Mesendoderm (in vitro differentiated cells): Measurements from ENCODE around the gene NUMB.

ENCODE experiments used
- DNase-seq: peaks from one replicate; pipeline ENCODE4 v3.0.0; 2013
- H2AK5ac ChIP-seq: 2 replicates; pipeline ENCODE4 v1.6.1; 2013; ENCODE audit warnings: low read length, inconsistent platforms
- H2BK120ac ChIP-seq: 2 replicates; pipeline ENCODE4 v1.6.1; 2013; ENCODE audit warnings: low read depth, mild to moderate bottlenecking, low read length, moderate library complexity, mixed read lengths
- H2BK15ac ChIP-seq: replicated peaks from 2 replicates; pipeline ENCODE4 v1.6.1; 2013; ENCODE audit warnings: low read depth, mild to moderate bottlenecking, moderate library complexity
- H2BK5ac ChIP-seq: 2 replicates; pipeline ENCODE4 v1.6.1; 2013; ENCODE audit warnings: low read length, inconsistent platforms
- H3K18ac ChIP-seq: 2 replicates; pipeline ENCODE4 v1.6.1; 2013; ENCODE audit warnings: mild to moderate bottlenecking, low read length, mixed read lengths
- H3K23ac ChIP-seq: one replicate; pipeline ENCODE4 v1.6.1; 2013; ENCODE audit warnings: low read length
- H3K27ac ChIP-seq: 2 replicates; pipeline ENCODE4 v1.5.1; 2013; ENCODE audit warnings: low read depth, mild to moderate bottlenecking, inconsistent platforms, low read length, moderate library complexity
- H3K27me3 ChIP-seq: 2 replicates; pipeline ENCODE4 v1.6.1; 2013; ENCODE audit warnings: low read length, control low read depth, mild to moderate bottlenecking, inconsistent platforms; ENCODE audit not compliant: insufficient read depth, poor library complexity
- H3K36me3 ChIP-seq: 2 replicates; pipeline ENCODE4 v1.6.1; 2013; ENCODE audit warnings: low read length, inconsistent platforms; ENCODE audit not compliant: control insufficient read depth, insufficient read depth
- H3K4ac ChIP-seq: one replicate; pipeline ENCODE4 v1.6.1; 2013; ENCODE audit warnings: low read depth, mild to moderate bottlenecking, low read length, moderate library complexity
- H3K4me1 ChIP-seq: 2 replicates; pipeline ENCODE4 v1.6.1; 2013; ENCODE audit warnings: low read depth, low read length, inconsistent platforms; ENCODE audit not compliant: control insufficient read depth
- H3K4me2 ChIP-seq: 2 replicates; pipeline ENCODE4 v1.6.1; 2013; ENCODE audit warnings: low read length
- H3K4me3 ChIP-seq: 2 replicates; pipeline ENCODE4 v1.5.1; 2013; ENCODE audit warnings: mild to moderate bottlenecking, low read length
- H3K56ac ChIP-seq: one replicate; pipeline ENCODE4 v1.6.1; 2013; ENCODE audit warnings: low read length
- H3K79me1 ChIP-seq: 2 replicates; pipeline ENCODE4 v1.6.1; 2013; ENCODE audit warnings: low read length, inconsistent platforms
- H3K79me2 ChIP-seq: 2 replicates; pipeline ENCODE4 v1.6.1; 2013; ENCODE audit warnings: mild to moderate bottlenecking, low read length; ENCODE audit not compliant: control insufficient read depth, insufficient read depth
- H3K9ac ChIP-seq: 2 replicates; pipeline ENCODE4 v1.6.1; 2013; ENCODE audit warnings: low read length, inconsistent platforms
- H4K5ac ChIP-seq: one replicate; pipeline ENCODE4 v1.6.1; 2013; ENCODE audit warnings: low read length
- H4K8ac ChIP-seq: one replicate; pipeline ENCODE4 v1.6.1; 2013; ENCODE audit warnings: low read depth, mild to moderate bottlenecking, control low read depth, low read length, moderate library complexity
- WGBS: extraction: QIAGEN DNeasy Blood & Tissue Kit; methylation state at CpG from one replicate; pipeline ENCODE4 v1.1.7; 2013; ENCODE audit warnings: low lambda C conversion rate, missing lambda C conversion rate; ENCODE audit not compliant: insufficient coverage; ENCODE audit errors: extremely low coverage; 5-methylcytosine and 5-hydroxymethylcytosine counted together

NUMB gene

GRCh38 chr14:73260574-73260973 is 197.8 kb downstream of the NUMB start:
- Histone ChIP-seq H2AK5ac (no peak overlapping the region), H3K18ac (no peak overlapping the region), H3K27ac (no peak overlapping the region), H2BK5ac (no peak overlapping the region), H3K4me2 (no peak overlapping the region), H2BK15ac (no peak overlapping the region), H3K9ac (no peak overlapping the region), H2BK120ac (no peak overlapping the region), H3K4me3 (no peak overlapping the region), H3K79me2 (no peaks in the 10 kb centered on the region), H3K56ac (no peak overlapping the region), H3K23ac (no peak overlapping the region), H3K79me1 (no peaks in the 10 kb centered on the region), H3K27me3 (no peaks in the 10 kb centered on the region), H3K4ac (no peak overlapping the region), H4K5ac (no peak overlapping the region), H3K4me1 (no peaks in the 10 kb centered on the region), H4K8ac (no peak overlapping the region), H3K36me3 (no peaks in the 10 kb centered on the region)
- WGBS = no CpG with 5 or more reads among the region's 11 CpGs
- no peak for DNase-seq

- no peak for DNase-seq
- no peak overlapping the region for H4K8ac ChIP-seq
- no peak overlapping the region for H3K23ac ChIP-seq
- no peak overlapping the region for H3K27ac ChIP-seq
- no peak overlapping the region for H2BK120ac ChIP-seq
- H3K36me3 ChIP-seq = no peaks in the 10 kb centered on the region
- no peak overlapping the region for H2BK15ac ChIP-seq
- no CpG with 5 or more reads among the region's 9 CpGs for WGBS
- H3K4me1 ChIP-seq = no peaks in the 10 kb centered on the region
- H3K18ac ChIP-seq = no peak overlapping the region
- no peak overlapping the region for H2AK5ac ChIP-seq
- no peaks in the 10 kb centered on the region for H3K79me1 ChIP-seq
- H3K56ac ChIP-seq = no peak overlapping the region
- H4K5ac ChIP-seq = no peak overlapping the region
- H3K27me3 ChIP-seq = no peaks in the 10 kb centered on the region
- H3K9ac ChIP-seq = no peak overlapping the region
- H3K79me2 ChIP-seq = no peaks in the 10 kb centered on the region
- H3K4me2 ChIP-seq = no peak overlapping the region
- H3K4me3 ChIP-seq = no peak overlapping the region
- no peak overlapping the region for H2BK5ac ChIP-seq
- H3K4ac ChIP-seq = no peak overlapping the region
These were observed 198.5 kb downstream of the NUMB start for GRCh38 chr14:73259837-73260236.

GRCh38 chr14:73258845-73259611 is 199.3 kb downstream of the NUMB start:
- Histone ChIP-seq H2BK120ac (no peak overlapping the region), H4K5ac (no peak overlapping the region), H3K4me3 (no peak overlapping the region), H2AK5ac (no peak overlapping the region), H3K36me3 (no peaks in the 10 kb centered on the region), H3K79me2 (no peaks in the 10 kb centered on the region), H3K27ac (no peak overlapping the region), H3K4me2 (no peak overlapping the region), H3K79me1 (no peaks in the 10 kb centered on the region), H3K4ac (no peak overlapping the region), H3K18ac (no peak overlapping the region), H2BK5ac (no peak overlapping the region), H2BK15ac (no peak overlapping the region), H3K4me1 (no peaks in the 10 kb centered on the region), H3K9ac (no peak overlapping the region), H3K23ac (no peak overlapping the region), H4K8ac (no peak overlapping the region), H3K27me3 (no peaks in the 10 kb centered on the region), H3K56ac (no peak overlapping the region)
- WGBS = no CpG with 5 or more reads among the region's 20 CpGs
- DNase-seq = no peak

GRCh38 chr14:73258076-73258475 is 200.3 kb downstream of the NUMB start:
- Histone ChIP-seq H3K27me3 (no peaks in the 10 kb centered on the region), H4K5ac (no peak overlapping the region), H3K9ac (no peak overlapping the region)

GRCh38 chr14:73255693-73256225 is 202.6 kb downstream of the NUMB start:
- no peak overlapping the region for H2BK15ac ChIP-seq
- no peak overlapping the region for H3K27ac ChIP-seq
- no peak overlapping the region for H3K18ac ChIP-seq
- H4K5ac ChIP-seq = no peak overlapping the region
- WGBS = no CpG with 5 or more reads among the region's 9 CpGs
- H2BK120ac ChIP-seq = no peak overlapping the region
- H3K4me2 ChIP-seq = no peak overlapping the region
- H3K56ac ChIP-seq = no peak overlapping the region
- H3K9ac ChIP-seq = no peak overlapping the region
- no peaks in the 10 kb centered on the region for H3K79me2 ChIP-seq
- H2BK5ac ChIP-seq = no peak overlapping the region
- H3K4ac ChIP-seq = no peak overlapping the region
- H3K79me1 ChIP-seq = no peaks in the 10 kb centered on the region
- H4K8ac ChIP-seq = no peak overlapping the region
- H3K27me3 ChIP-seq = no peaks in the 10 kb centered on the region
- DNase-seq = no peak
- H3K36me3 ChIP-seq = no peaks in the 10 kb centered on the region
- H3K23ac ChIP-seq = no peak overlapping the region
- H2AK5ac ChIP-seq = no peak overlapping the region
- H3K4me3 ChIP-seq = no peak overlapping the region
- no peaks in the 10 kb centered on the region for H3K4me1 ChIP-seq

More at GRCh38 chr14:73258076-73258475, 200.3 kb downstream of the NUMB start:
- H3K4me2 ChIP-seq = no peak overlapping the region
- no peak overlapping the region for H2AK5ac ChIP-seq
- H3K79me2 ChIP-seq = no peaks in the 10 kb centered on the region
- H2BK120ac ChIP-seq = no peak overlapping the region
- no CpG with 5 or more reads among the region's 4 CpGs for WGBS
- H3K56ac ChIP-seq = no peak overlapping the region
- H3K4ac ChIP-seq = no peak overlapping the region
- DNase-seq = no peak
- no peak overlapping the region for H2BK15ac ChIP-seq
- H2BK5ac ChIP-seq = no peak overlapping the region
- no peak overlapping the region for H4K8ac ChIP-seq
- no peak overlapping the region for H3K23ac ChIP-seq
- no peaks in the 10 kb centered on the region for H3K36me3 ChIP-seq
- H3K4me3 ChIP-seq = no peak overlapping the region
- H3K79me1 ChIP-seq = no peaks in the 10 kb centered on the region
- no peak overlapping the region for H3K18ac ChIP-seq
- no peaks in the 10 kb centered on the region for H3K4me1 ChIP-seq
- H3K27ac ChIP-seq = no peak overlapping the region

GRCh38 chr14:73255005-73255400 is 203.3 kb downstream of the NUMB start:
- Histone ChIP-seq H4K8ac (no peak overlapping the region), H3K4me2 (no peak overlapping the region), H3K4ac (no peak overlapping the region), H3K27me3 (no peaks in the 10 kb centered on the region), H3K79me1 (no peaks in the 10 kb centered on the region), H3K56ac (no peak overlapping the region), H3K27ac (no peak overlapping the region), H2BK15ac (no peak overlapping the region), H3K79me2 (no peaks in the 10 kb centered on the region), H2BK120ac (no peak overlapping the region), H3K18ac (no peak overlapping the region), H3K4me3 (no peak overlapping the region), H3K4me1 (no peaks in the 10 kb centered on the region), H2BK5ac (no peak overlapping the region), H2AK5ac (no peak overlapping the region), H3K9ac (no peak overlapping the region), H3K36me3 (no peaks in the 10 kb centered on the region), H4K5ac (no peak overlapping the region), H3K23ac (no peak overlapping the region)
- no peak for DNase-seq
- WGBS = no CpG with 5 or more reads among the region's 6 CpGs
